ENCODE data around the gene CFAP298. TPM values are rescaled to one million over a fixed set of nuclear protein-coding genes. Genes with fewer than 3 reads are reported as not detected.

CFAP298 gene
- total and polyA plus RNA-seq, 7 experiments from 2014 or later: 16.8 to 64.3 (median 31.4) TPM

- Mint-ChIP-seq H3K27ac (no peak overlapping the region), H3K27me3 (no peaks in the 10 kb centered on the region), H3K36me3 (peaks cover 0 to 5% (median 0%) of the 10 kb centered on the region in 5 donors), H3K4me1 (no peaks in the 10 kb centered on the region), H3K9me3 (no peaks in the 10 kb centered on the region), H3K4me3 (no peak overlapping the region)
- Histone ChIP-seq H3K36me3 (ENCODE audit: control insufficient read depth in 2 of 3, insufficient read depth in 3 of 3, low read length in 3 of 3) (no peaks in the 10 kb centered on the region), H3K27me3 (ENCODE audit: control insufficient read depth in 2 of 2, insufficient read depth in 2 of 2, low read length in 2 of 2) (no peaks in the 10 kb centered on the region), H3K27ac (ENCODE audit: low read depth, low read length) (no peak overlapping the region), H3K4me1 (ENCODE audit: control insufficient read depth in 2 of 2, insufficient read depth in 2 of 2, low read length in 2 of 2) (no peaks in the 10 kb centered on the region), H3K9me3 (ENCODE audit: control insufficient read depth in 2 of 3, low read length in 3 of 3) (no peaks in the 10 kb centered on the region), H3K4me3 (ENCODE audit: low read length) (no peak overlapping the region)
- no peak for DNase-seq
- ChIA-PET CTCF (no interaction called here), POLR2A (no interaction called here)
- intact Hi-C loops (cut with micrococcal nuclease): no loop called here
- ATAC-seq: no peak
These were observed 53.1 kb downstream of the CFAP298 start for GRCh38 chr21:32559006-32559610.

- H3K27ac ChIP-seq (ENCODE audit: low read depth, low read length): no peak overlapping the region
- Mint-ChIP-seq H3K27ac (no peak overlapping the region), H3K36me3 (peaks cover 0 to 5% (median 0%) of the 10 kb centered on the region in 5 donors), H3K4me3 (no peak overlapping the region), H3K9me3 (no peaks in the 10 kb centered on the region), H3K27me3 (no peaks in the 10 kb centered on the region), H3K4me1 (no peaks in the 10 kb centered on the region)
- no peaks in the 10 kb centered on the region for H3K36me3 ChIP-seq (ENCODE audit: control insufficient read depth in 2 of 3, insufficient read depth in 3 of 3, low read length in 3 of 3)
- no peaks in the 10 kb centered on the region for H3K27me3 ChIP-seq (ENCODE audit: control insufficient read depth in 2 of 2, insufficient read depth in 2 of 2, low read length in 2 of 2)
- DNase-seq (no peak), ATAC-seq (no peak)
- intact Hi-C loops (cut with micrococcal nuclease): no loop called here
- H3K9me3 ChIP-seq (ENCODE audit: control insufficient read depth in 2 of 3, low read length in 3 of 3): no peaks in the 10 kb centered on the region
- H3K4me1 ChIP-seq (ENCODE audit: control insufficient read depth in 2 of 2, insufficient read depth in 2 of 2, low read length in 2 of 2): no peaks in the 10 kb centered on the region
- ChIA-PET CTCF (no interaction called here), POLR2A (no interaction called here)
- H3K4me3 ChIP-seq (ENCODE audit: low read length): no peak overlapping the region
These were observed 54.1 kb downstream of the CFAP298 start for GRCh38 chr21:32558106-32558505.

GRCh38 chr21:32554832-32555638 lies 57.1 kb downstream of the CFAP298 start:
- intact Hi-C loops (cut with micrococcal nuclease): no loop called here
- no peak overlapping the region for H3K27ac ChIP-seq (ENCODE audit: low read depth, low read length)
- CTCF ChIA-PET: no interaction called here
- no peaks in the 10 kb centered on the region for H3K27me3 ChIP-seq (ENCODE audit: control insufficient read depth in 2 of 2, insufficient read depth in 2 of 2, low read length in 2 of 2)
- Mint-ChIP-seq H3K27ac (no peak overlapping the region), H3K9me3 (no peaks in the 10 kb centered on the region), H3K36me3 (peaks cover 0 to 5% (median 0%) of the 10 kb centered on the region in 5 donors), H3K4me1 (no peaks in the 10 kb centered on the region), H3K4me3 (no peak overlapping the region), H3K27me3 (peaks cover 0 to 4% (median 0%) of the 10 kb centered on the region in 5 donors)
- H3K4me1 ChIP-seq (ENCODE audit: control insufficient read depth in 2 of 2, insufficient read depth in 2 of 2, low read length in 2 of 2): no peaks in the 10 kb centered on the region
- POLR2A ChIA-PET: no interaction called here
- ATAC-seq (no peak), DNase-seq (no peak)
- H3K36me3 ChIP-seq (ENCODE audit: control insufficient read depth in 2 of 3, insufficient read depth in 3 of 3, low read length in 3 of 3): no peaks in the 10 kb centered on the region
- H3K4me3 ChIP-seq (ENCODE audit: low read length): no peak overlapping the region
- H3K9me3 ChIP-seq (ENCODE audit: control insufficient read depth in 2 of 3, low read length in 3 of 3): no peaks in the 10 kb centered on the region

- Mint-ChIP-seq H3K4me3 (no peak overlapping the region), H3K4me1 (peaks cover 0 to 7% (median 0%) of the 10 kb centered on the region in 7 donors), H3K27me3 (peaks cover 0 to 10% (median 0%) of the 10 kb centered on the region in 5 donors), H3K9me3 (no peaks in the 10 kb centered on the region), H3K27ac (no peak overlapping the region), H3K36me3 (no peaks in the 10 kb centered on the region)
- H3K4me1 ChIP-seq (ENCODE audit: control insufficient read depth in 2 of 2, insufficient read depth in 2 of 2, low read length in 2 of 2): no peaks in the 10 kb centered on the region
- ATAC-seq: no peak
- no peaks in the 10 kb centered on the region for H3K9me3 ChIP-seq (ENCODE audit: control insufficient read depth in 2 of 3, low read length in 3 of 3)
- no peak for DNase-seq
- no peaks in the 10 kb centered on the region for H3K27me3 ChIP-seq (ENCODE audit: control insufficient read depth in 2 of 2, insufficient read depth in 2 of 2, low read length in 2 of 2)
- ChIA-PET POLR2A (no interaction called here), CTCF (no interaction called here)
- no peak overlapping the region for H3K27ac ChIP-seq (ENCODE audit: low read depth, low read length)
- no peaks in the 10 kb centered on the region for H3K36me3 ChIP-seq (ENCODE audit: control insufficient read depth in 2 of 3, insufficient read depth in 3 of 3, low read length in 3 of 3)
- intact Hi-C loops (cut with micrococcal nuclease): no loop called here
- no peak overlapping the region for H3K4me3 ChIP-seq (ENCODE audit: low read length)
These were observed 62.3 kb downstream of the CFAP298 start for GRCh38 chr21:32549886-32550285.

- H3K27me3 ChIP-seq (ENCODE audit: control insufficient read depth in 2 of 2, insufficient read depth in 2 of 2, low read length in 2 of 2): no peaks in the 10 kb centered on the region
- intact Hi-C loops (cut with micrococcal nuclease): no loop called here
- no peak overlapping the region for H3K27ac Mint-ChIP-seq
- ChIA-PET POLR2A (no interaction called here), CTCF (no interaction called here)
- ATAC-seq (no peak), DNase-seq (no peak)
- H3K27ac ChIP-seq (ENCODE audit: low read depth, low read length): no peak overlapping the region
- H3K4me3 Mint-ChIP-seq: no peak overlapping the region
- H3K9me3 Mint-ChIP-seq: no peaks in the 10 kb centered on the region
- H3K9me3 ChIP-seq (ENCODE audit: control insufficient read depth in 2 of 3, low read length in 3 of 3): no peaks in the 10 kb centered on the region
- no peaks in the 10 kb centered on the region for H3K36me3 ChIP-seq (ENCODE audit: control insufficient read depth in 2 of 3, insufficient read depth in 3 of 3, low read length in 3 of 3)
- peaks cover 0 to 7% (median 0%) of the 10 kb centered on the region in 7 donors for H3K4me1 Mint-ChIP-seq
- H3K4me1 ChIP-seq (ENCODE audit: control insufficient read depth in 2 of 2, insufficient read depth in 2 of 2, low read length in 2 of 2): no peaks in the 10 kb centered on the region
- H3K4me3 ChIP-seq (ENCODE audit: low read length): no peak overlapping the region
- H3K27me3 Mint-ChIP-seq: peaks cover 0 to 10% (median 0%) of the 10 kb centered on the region in 5 donors
- no peaks in the 10 kb centered on the region for H3K36me3 Mint-ChIP-seq
These were observed 62.7 kb downstream of the CFAP298 start for GRCh38 chr21:32549440-32549839.

Other genes starting within 250 kb of the CFAP298 start
- 10 to 100 TPM; 14.5 to 20.6 (median 17.9) TPM for gene URB1, start 219.4 kb downstream of the CFAP298 start, total RNA-seq
- gene URB1, start 219.4 kb downstream of the CFAP298 start, polyA plus RNA-seq: 1 to 10 TPM; 1.8 to 6.1 TPM
- gene EVA1C, start 199.7 kb downstream of the CFAP298 start, total RNA-seq: 10 to 100 TPM in 4 of 5 experiments, 1 to 10 TPM in 1; 2.6 to 16.3 (median 12.3) TPM
- gene EVA1C, start 199.7 kb downstream of the CFAP298 start, polyA plus RNA-seq: 10 to 100 TPM in 1 of 2 donors, 1 to 10 TPM in 1; 3.8 to 11.0 TPM
- gene TCP10L, start 26.9 kb downstream of the CFAP298 start, total RNA-seq: 1 to 10 TPM in 1 of 5 experiments, under 1 TPM in 3, not detected in 1; 0.13 to 1.1 (median 0.54) TPM
- 1 to 10 TPM in 1 of 2 donors, under 1 TPM in 1; 0.28 to 1.4 TPM for gene TCP10L, start 26.9 kb downstream of the CFAP298 start, polyA plus RNA-seq
- 10 to 100 TPM; 21.5 to 28.5 (median 22.2) TPM for gene SYNJ1, start 115.6 kb upstream of the CFAP298 start, total RNA-seq
- 1 to 10 TPM; 4.3 to 9.8 TPM for gene SYNJ1, start 115.6 kb upstream of the CFAP298 start, polyA plus RNA-seq
- gene PAXBP1, start 159.4 kb upstream of the CFAP298 start, total RNA-seq: 10 to 100 TPM; 49.2 to 79.2 (median 57.0) TPM
- 10 to 100 TPM in 1 of 2 donors, 1 to 10 TPM in 1; 6.5 to 15.3 TPM for gene PAXBP1, start 159.4 kb upstream of the CFAP298 start, polyA plus RNA-seq